Peyer's patch (tissue), 4 donors: Measurements from ENCODE around the gene TAF13. TPM values are rescaled to one million over a fixed set of nuclear protein-coding genes. Genes with fewer than 3 reads are reported as not detected.
"Not testable (repeated sequence)": the region's sequence is repeated elsewhere in the genome, so short reads cannot be mapped to it uniquely, and the experiment has no call there.

Source experiments
- DNase-seq, 3 donors: peaks; one replicate each; pipeline ENCODE4 v3.0.0-alpha.2; 2017 to 2019
- H3K27ac ChIP-seq, 4 donors: fragments of 200-600 bp; sonication (generic); one replicate each; pipeline ENCODE4 v1.5.1; 2016 to 2019
- H3K27me3 ChIP-seq, 2 donors: fragments of 200-600 bp; sonication (generic); one replicate each; pipeline ENCODE4 v1.5.1; 2019
- H3K36me3 ChIP-seq, 3 donors: fragments of 200-600 bp; sonication (generic); one replicate each; pipeline ENCODE4 v1.5.1; 2016 to 2019
- H3K4me1 ChIP-seq, 4 donors: fragments of 200-600 bp; sonication (generic); one replicate each; pipeline ENCODE4 v1.5.1; 2016 to 2019
- H3K4me3 ChIP-seq, 4 donors: fragments of 200-600 bp; sonication (generic); 1 replicate in 3 of 4; 2 replicates in 1 of 4; pipeline ENCODE4 v1.5.1; 2016 to 2019; ENCODE audit warnings: mild to moderate bottlenecking in 1 of 4
- H3K9me3 ChIP-seq, 4 donors: fragments of 200-600 bp; sonication (generic); one replicate each; pipeline ENCODE4 v1.5.1; 2016 to 2019; ENCODE audit warnings: mild to moderate bottlenecking in 1 of 4
- CTCF ChIP-seq, 6 experiments: fragments of 450-650 bp in 4 of 6; fragments of 200-600 bp in 2 of 6; sonication (generic) in 1 of 6; IDR thresholded peaks; one replicate each; pipeline ENCODE4 v1.5.1; 2017 to 2019; ENCODE audit warnings: antibody characterized with exemption in 6 of 6, mild to moderate bottlenecking in 3 of 6, moderate library complexity in 1 of 6
- POLR2A ChIP-seq, 2 donors: fragments of 450-650 bp; IDR thresholded peaks; one replicate each; pipeline ENCODE4 v1.5.1; 2017; ENCODE audit warnings: antibody characterized with exemption in 2 of 2, mild to moderate bottlenecking in 2 of 2, moderate library complexity in 2 of 2
- total RNA-seq, 4 donors: library from RNA; depleted of rRNA; stranded (reverse); fragments of >200 nt; gene quantifications; one replicate each; pipeline ENCODE4 v1.1.0, GENCODE V29; 2016

TAF13 gene
- total RNA-seq, 4 donors from 2014 or later: 21.2 to 39.6 (median 22.8) TPM

GRCh38 chr1:109056064-109056463 is 19.7 kb downstream of the TAF13 start:
- no peak overlapping the region for H3K27ac ChIP-seq
- TF ChIP-seq CTCF (IDR thresholded peaks at IDR 0.05) (no peak), POLR2A (IDR thresholded peaks at IDR 0.05) (no peak)
- no peak for DNase-seq
- no peaks in the 10 kb centered on the region for H3K27me3 ChIP-seq
- H3K36me3 ChIP-seq: no peaks in the 10 kb centered on the region
- no peaks in the 10 kb centered on the region for H3K9me3 ChIP-seq
- H3K4me3 ChIP-seq: no peak overlapping the region
- H3K4me1 ChIP-seq: no peaks in the 10 kb centered on the region

GRCh38 chr1:109052145-109052544 is 23.7 kb downstream of the TAF13 start:
- not testable (repeated sequence) for H3K27ac ChIP-seq, H3K4me1 ChIP-seq, H3K4me3 ChIP-seq, H3K9me3 ChIP-seq, DNase-seq, H3K36me3 ChIP-seq, H3K27me3 ChIP-seq

- H3K27ac ChIP-seq: no peak overlapping the region
- H3K4me1 ChIP-seq: no peaks in the 10 kb centered on the region
- no peak for DNase-seq
- no peaks in the 10 kb centered on the region for H3K9me3 ChIP-seq
- TF ChIP-seq POLR2A (IDR thresholded peaks at IDR 0.05) (no peak), CTCF (IDR thresholded peaks at IDR 0.05) (no peak)
- H3K36me3 ChIP-seq: no peaks in the 10 kb centered on the region
- H3K4me3 ChIP-seq: no peak overlapping the region
- H3K27me3 ChIP-seq: no peaks in the 10 kb centered on the region
Measured at GRCh38 chr1:109050228-109050995, 25.4 kb downstream of the TAF13 start.

GRCh38 chr1:109048335-109048734 is 27.5 kb downstream of the TAF13 start:
- H3K4me1 ChIP-seq: no peaks in the 10 kb centered on the region
- H3K9me3 ChIP-seq: no peaks in the 10 kb centered on the region
- no peak overlapping the region for H3K4me3 ChIP-seq
- H3K27ac ChIP-seq: no peak overlapping the region
- DNase-seq: no peak
- no peaks in the 10 kb centered on the region for H3K36me3 ChIP-seq
- TF ChIP-seq POLR2A (IDR thresholded peaks at IDR 0.05) (no peak), CTCF (IDR thresholded peaks at IDR 0.05) (no peak)
- no peaks in the 10 kb centered on the region for H3K27me3 ChIP-seq

GRCh38 chr1:109047339-109047738 is 28.5 kb downstream of the TAF13 start:
- Histone ChIP-seq H3K27me3 (no peaks in the 10 kb centered on the region), H3K4me1 (peaks cover 0 to 7% (median 0%) of the 10 kb centered on the region in 4 donors), H3K27ac (no peak overlapping the region), H3K4me3 (no peak overlapping the region), H3K9me3 (no peaks in the 10 kb centered on the region), H3K36me3 (no peaks in the 10 kb centered on the region)
- no peak for TF ChIP-seq POLR2A (IDR thresholded peaks at IDR 0.05)
- no peak for TF ChIP-seq CTCF (IDR thresholded peaks at IDR 0.05)
- no peak for DNase-seq

- no peaks in the 10 kb centered on the region for H3K36me3 ChIP-seq
- no peaks in the 10 kb centered on the region for H3K27me3 ChIP-seq
- TF ChIP-seq CTCF (IDR thresholded peaks at IDR 0.05) (no peak), POLR2A (IDR thresholded peaks at IDR 0.05) (no peak)
- H3K9me3 ChIP-seq: no peaks in the 10 kb centered on the region
- no peak overlapping the region for H3K4me3 ChIP-seq
- no peak for DNase-seq
- H3K27ac ChIP-seq: no peak overlapping the region
- H3K4me1 ChIP-seq: peaks cover 0 to 7% (median 0%) of the 10 kb centered on the region in 4 donors
Measured at GRCh38 chr1:109046671-109047070, 29.1 kb downstream of the TAF13 start.
